Mesodermal cell (in vitro differentiated cells): ENCODE measurements around the gene CLNK.
"Not testable (repeated sequence)": the region's sequence is repeated elsewhere in the genome, so short reads cannot be mapped to it uniquely, and the experiment has no call there.

Source experiments
- H3K27ac ChIP-seq: 2 replicates; pipeline ENCODE4 v1.7.0; 2013; ENCODE audit warnings: mild to moderate bottlenecking, low read depth, low read length, moderate library complexity; ENCODE audit not compliant: severe bottlenecking
- H3K36me3 ChIP-seq: 2 replicates; pipeline ENCODE4 v1.7.1; 2013; ENCODE audit warnings: mild to moderate bottlenecking, low read length, moderate library complexity; ENCODE audit not compliant: control insufficient read depth, insufficient read depth
- H3K4me1 ChIP-seq: one replicate; pipeline ENCODE4 v1.7.1; 2013; ENCODE audit warnings: mild to moderate bottlenecking, low read length; ENCODE audit not compliant: insufficient read depth, control insufficient read depth, poor library complexity, severe bottlenecking
- H3K4me3 ChIP-seq: 2 replicates; pipeline ENCODE4 v1.7.0; 2013; ENCODE audit warnings: low read length, control low read depth, mild to moderate bottlenecking; ENCODE audit not compliant: insufficient read depth, poor library complexity, severe bottlenecking; ENCODE audit errors: extremely low read depth
- H3K9me3 ChIP-seq: 2 replicates; pipeline ENCODE4 v1.7.1; 2013; ENCODE audit warnings: mild to moderate bottlenecking, low read length, moderate library complexity; ENCODE audit not compliant: control insufficient read depth
- WGBS, 2 experiments: methylation state at CpG; one replicate each; pipeline ENCODE4 v1.1.5; 2013; ENCODE audit warnings: missing lambda C conversion rate in 2 of 2; ENCODE audit not compliant: insufficient coverage in 2 of 2; 5-methylcytosine and 5-hydroxymethylcytosine counted together

The CLNK gene

DNA sequence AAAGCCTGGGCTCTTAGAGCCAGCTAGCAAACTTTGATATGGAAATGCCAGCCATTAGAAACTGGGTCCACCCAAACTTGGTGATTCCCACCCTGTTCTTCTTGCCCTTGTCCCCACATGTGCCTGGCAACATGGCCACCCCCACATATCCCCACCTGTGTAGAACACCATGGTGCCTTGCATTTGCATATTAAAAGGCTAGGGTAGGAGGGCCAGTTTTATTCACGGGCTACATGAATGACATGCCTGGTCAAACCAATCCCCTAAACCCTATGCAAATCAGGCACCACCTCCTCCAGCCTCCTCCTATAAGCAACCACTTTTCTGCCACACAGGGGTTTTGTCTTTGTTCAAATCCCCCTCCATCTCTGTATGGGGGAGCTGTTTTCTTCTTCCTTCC is 104.9 kb downstream of the CLNK start:
- H3K4me3 ChIP-seq: no peak overlapping the region
- no peaks in the 10 kb centered on the region for H3K4me1 ChIP-seq
- 67% methylated on average over 1 of the region's 1 CpG; no CpG with 5 or more reads in 1 of the 2 experiments for WGBS, 2 experiments
- no peaks in the 10 kb centered on the region for H3K36me3 ChIP-seq
- no peak overlapping the region for H3K27ac ChIP-seq
- no peaks in the 10 kb centered on the region for H3K9me3 ChIP-seq

DNA sequence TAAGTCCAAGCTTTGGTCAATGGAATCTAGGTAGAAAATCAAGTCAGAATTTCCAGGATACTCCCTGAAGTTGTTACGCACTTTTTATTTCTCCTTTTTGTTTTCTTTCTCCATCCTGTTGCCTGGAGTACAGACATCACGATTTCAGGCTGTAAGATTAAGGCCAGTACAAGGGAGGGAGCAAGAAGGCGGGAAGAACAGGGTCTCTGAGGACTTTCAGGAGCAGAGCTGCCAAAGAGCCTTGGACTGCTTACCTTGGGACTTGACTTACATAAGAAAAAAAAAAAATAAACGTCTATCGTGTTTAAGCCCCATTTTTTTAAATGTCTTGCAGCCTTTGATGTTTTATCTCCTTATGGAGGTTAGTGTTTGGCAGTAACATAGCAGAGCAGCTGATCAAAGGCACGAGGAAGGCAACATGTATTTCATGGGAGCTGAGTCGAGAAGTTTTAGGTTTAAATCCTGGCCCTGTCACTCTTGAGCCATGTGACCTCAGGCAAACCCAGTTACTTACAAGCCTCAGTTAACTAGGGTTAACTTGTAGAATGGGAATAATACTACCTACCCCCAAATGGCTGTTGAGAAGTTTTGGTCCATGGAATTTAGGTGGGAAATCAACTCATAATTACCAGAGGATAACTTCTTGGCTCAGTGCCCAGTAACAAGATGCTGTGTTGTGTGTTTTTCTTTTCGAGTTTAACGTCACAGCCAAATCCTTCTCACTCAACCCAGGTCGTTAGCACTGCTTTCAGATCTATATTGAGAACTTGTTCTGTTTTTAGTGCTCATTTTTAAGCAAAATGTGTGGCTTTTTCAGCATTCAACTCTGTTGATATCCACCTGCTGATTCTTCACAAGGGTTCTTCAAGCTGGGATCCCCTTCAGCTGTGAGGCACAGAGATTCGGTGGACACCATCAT is 106.8 kb downstream of the CLNK start:
- Histone ChIP-seq H3K27ac (no peak overlapping the region), H3K36me3 (no peaks in the 10 kb centered on the region), H3K4me3 (no peak overlapping the region), H3K9me3 (no peaks in the 10 kb centered on the region), H3K4me1 (no peaks in the 10 kb centered on the region)
- 87 to 96% methylated on average over 5 to 6 of the region's 11 CpGs for WGBS, 2 experiments

GRCh38 chr4:10577018-10577417 is 107.5 kb downstream of the CLNK start:
- Histone ChIP-seq H3K4me3 (no peak overlapping the region), H3K36me3 (no peaks in the 10 kb centered on the region), H3K27ac (no peak overlapping the region), H3K4me1 (no peaks in the 10 kb centered on the region), H3K9me3 (no peaks in the 10 kb centered on the region)
- 0% methylated on average over 1 of the region's 1 CpG; no CpG with 5 or more reads in 1 of the 2 experiments for WGBS, 2 experiments

DNA sequence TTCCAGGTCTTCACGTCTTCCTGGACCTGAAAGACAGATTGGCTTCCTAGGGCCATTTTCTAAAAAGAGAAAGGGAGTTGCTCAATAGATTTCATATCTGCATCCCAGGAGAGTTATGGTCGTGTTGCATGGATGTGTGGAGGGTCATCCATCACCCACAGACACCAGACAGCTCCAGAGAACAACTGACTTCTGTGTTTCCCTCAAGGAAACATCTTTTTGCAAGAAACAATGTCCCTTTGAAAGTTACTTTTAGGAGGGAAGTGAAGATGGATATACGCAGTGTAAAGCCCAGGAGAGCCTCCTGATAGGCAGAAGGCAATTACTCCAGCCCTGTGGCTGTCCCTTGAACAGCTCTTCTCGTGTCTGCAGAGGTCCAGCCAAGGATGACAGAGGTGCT is 108.3 kb downstream of the CLNK start:
- Histone ChIP-seq H3K4me1 (no peaks in the 10 kb centered on the region), H3K9me3 (no peaks in the 10 kb centered on the region), H3K27ac (no peak overlapping the region), H3K4me3 (no peak overlapping the region), H3K36me3 (no peaks in the 10 kb centered on the region)
- 72 to 89% methylated on average over 2 to 3 of the region's 4 CpGs for WGBS, 2 experiments

GRCh38 chr4:10575414-10575813 is 109.2 kb downstream of the CLNK start:
- no peak overlapping the region for H3K4me3 ChIP-seq
- H3K9me3 ChIP-seq: no peaks in the 10 kb centered on the region
- WGBS, 2 experiments: 99 to 100% methylated on average over 6 of the region's 7 CpGs
- no peak overlapping the region for H3K27ac ChIP-seq
- no peaks in the 10 kb centered on the region for H3K36me3 ChIP-seq
- no peaks in the 10 kb centered on the region for H3K4me1 ChIP-seq

DNA sequence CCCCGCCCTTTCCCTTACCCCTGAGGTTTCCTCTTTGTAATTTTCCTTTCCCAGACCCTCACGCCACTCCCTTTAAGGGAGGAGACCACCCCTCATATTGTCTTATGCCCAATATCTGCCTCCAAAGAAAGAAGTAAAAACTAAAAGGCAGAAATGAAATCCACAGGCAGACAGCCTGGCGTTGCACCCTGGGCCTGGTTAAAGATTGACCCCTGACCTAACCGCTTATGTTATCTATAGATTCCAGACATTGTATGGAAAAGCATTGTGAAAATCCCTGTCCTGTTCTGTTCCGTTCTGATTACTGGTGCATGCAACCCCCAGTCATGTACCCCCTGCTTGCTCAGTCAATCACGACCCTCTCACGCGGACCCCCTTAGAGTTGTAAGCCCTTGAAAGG is 110.0 kb downstream of the CLNK start:
- 93 to 95% methylated on average over 4 to 6 of the region's 8 CpGs for WGBS, 2 experiments
- H3K36me3 ChIP-seq, H3K27ac ChIP-seq, H3K4me3 ChIP-seq, H3K9me3 ChIP-seq, H3K4me1 ChIP-seq: not testable (repeated sequence)

GRCh38 chr4:10571909-10572308 is 112.7 kb downstream of the CLNK start:
- no peak overlapping the region for H3K4me3 ChIP-seq
- H3K36me3 ChIP-seq: no peaks in the 10 kb centered on the region
- H3K27ac ChIP-seq: no peak overlapping the region
- no CpG with 5 or more reads among the region's 2 CpGs for WGBS, 2 experiments
- H3K4me1 ChIP-seq: no peaks in the 10 kb centered on the region
- no peaks in the 10 kb centered on the region for H3K9me3 ChIP-seq

DNA sequence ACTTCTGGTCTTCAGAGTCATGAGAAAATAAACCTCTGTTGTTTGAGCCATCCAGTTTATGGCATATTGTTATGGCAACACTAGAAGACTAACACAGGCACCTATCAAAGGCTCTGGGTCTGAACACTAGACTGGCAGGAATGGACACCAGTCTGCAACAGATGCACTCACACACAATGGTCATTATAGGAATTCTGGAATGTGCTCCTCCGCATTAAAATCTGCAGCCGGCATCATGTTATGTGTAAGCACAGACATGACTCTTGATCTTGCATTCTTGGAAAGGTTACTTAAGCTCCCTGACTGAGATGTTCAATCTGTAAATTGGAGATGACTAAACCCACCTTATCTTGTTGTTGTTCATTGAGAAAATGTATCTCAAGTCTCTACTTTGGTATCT is 115.1 kb downstream of the CLNK start:
- H3K27ac ChIP-seq: no peak overlapping the region
- no peaks in the 10 kb centered on the region for H3K4me1 ChIP-seq
- 89% methylated on average over 2 of the region's 2 CpGs; no CpG with 5 or more reads in 1 of the 2 experiments for WGBS, 2 experiments
- H3K4me3 ChIP-seq: no peak overlapping the region
- no peaks in the 10 kb centered on the region for H3K36me3 ChIP-seq
- H3K9me3 ChIP-seq: no peaks in the 10 kb centered on the region

DNA sequence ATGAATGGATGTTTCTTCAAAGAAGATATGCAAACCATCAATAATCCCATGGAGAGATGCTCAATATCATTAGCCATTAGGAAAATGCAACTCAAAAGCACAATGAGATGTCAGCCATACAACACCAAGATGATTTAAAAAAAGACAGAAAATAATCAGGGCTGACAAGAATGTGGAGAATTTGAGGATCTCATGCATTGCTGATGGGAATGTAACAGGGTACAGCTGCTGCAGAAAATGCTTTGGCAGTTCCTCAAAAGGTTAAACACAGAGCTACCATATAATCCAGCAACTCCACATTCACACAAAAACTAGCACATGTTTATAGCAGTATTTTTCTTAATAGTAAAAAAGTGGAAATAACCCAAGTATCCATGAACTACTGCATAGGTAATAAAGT is 116.8 kb downstream of the CLNK start:
- Histone ChIP-seq H3K36me3 (no peaks in the 10 kb centered on the region), H3K4me3 (no peak overlapping the region), H3K4me1 (no peaks in the 10 kb centered on the region), H3K9me3 (no peaks in the 10 kb centered on the region), H3K27ac (no peak overlapping the region)

DNA sequence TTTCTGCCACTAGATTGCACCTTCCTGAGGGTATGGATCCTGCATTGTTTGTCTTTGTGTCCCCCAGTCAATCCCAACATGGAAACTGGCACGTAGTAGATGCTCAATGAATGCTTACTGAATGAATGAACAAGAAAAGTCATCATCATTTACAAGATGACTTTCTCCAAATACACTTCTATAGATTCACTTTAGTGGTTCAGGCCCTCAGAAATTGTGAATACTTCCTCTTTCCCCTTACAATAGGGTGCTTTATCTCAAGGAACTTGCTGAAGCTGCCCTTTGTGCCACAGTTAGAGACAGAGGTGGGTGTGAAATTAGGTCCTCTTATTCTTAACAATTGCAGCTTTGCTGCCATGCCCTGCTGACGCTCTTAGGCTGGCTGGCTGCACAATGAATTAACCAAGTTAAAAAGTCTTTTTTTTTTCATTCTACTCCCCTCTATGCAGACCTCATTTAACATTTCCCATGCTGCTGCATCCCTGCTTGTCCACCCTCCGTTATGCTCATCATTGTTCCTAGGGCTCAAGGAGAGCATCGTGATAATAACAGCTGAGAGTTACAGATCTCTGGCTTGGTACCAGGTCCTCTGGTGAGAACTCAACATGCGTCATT is 119.3 kb downstream of the CLNK start:
- no peak overlapping the region for H3K27ac ChIP-seq
- H3K9me3 ChIP-seq: no peaks in the 10 kb centered on the region
- H3K36me3 ChIP-seq: no peaks in the 10 kb centered on the region
- no peak overlapping the region for H3K4me3 ChIP-seq
- no peaks in the 10 kb centered on the region for H3K4me1 ChIP-seq
- WGBS, 2 experiments: 88 to 93% methylated on average over 3 of the region's 5 CpGs

DNA sequence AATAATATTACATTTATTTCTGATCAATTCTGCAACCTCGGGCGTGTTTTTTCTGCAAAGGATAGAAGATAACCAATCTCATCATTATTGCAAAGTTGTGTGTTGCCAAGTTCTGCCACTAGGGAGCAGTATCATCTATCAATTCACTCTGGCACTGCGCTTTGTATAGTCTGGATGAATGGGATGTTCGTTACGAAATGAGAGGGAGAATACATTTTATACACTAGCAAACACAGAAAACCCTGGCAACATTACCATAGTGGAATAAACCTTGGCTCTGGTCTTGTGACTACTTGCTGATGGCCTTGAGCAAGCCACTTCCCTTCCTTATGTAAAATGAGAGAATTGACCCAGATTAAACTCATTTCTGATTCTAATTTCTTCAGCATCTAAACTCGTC is 129.9 kb downstream of the CLNK start:
- H3K9me3 ChIP-seq: no peaks in the 10 kb centered on the region
- no peak overlapping the region for H3K27ac ChIP-seq
- no peak overlapping the region for H3K4me3 ChIP-seq
- WGBS, 2 experiments: 100% methylated on average over 1 of the region's 6 CpGs; no CpG with 5 or more reads in 1 of the 2 experiments
- no peaks in the 10 kb centered on the region for H3K4me1 ChIP-seq
- no peaks in the 10 kb centered on the region for H3K36me3 ChIP-seq
